Measurements from ENCODE around the gene PLB1.

PLB1 gene

DNA sequence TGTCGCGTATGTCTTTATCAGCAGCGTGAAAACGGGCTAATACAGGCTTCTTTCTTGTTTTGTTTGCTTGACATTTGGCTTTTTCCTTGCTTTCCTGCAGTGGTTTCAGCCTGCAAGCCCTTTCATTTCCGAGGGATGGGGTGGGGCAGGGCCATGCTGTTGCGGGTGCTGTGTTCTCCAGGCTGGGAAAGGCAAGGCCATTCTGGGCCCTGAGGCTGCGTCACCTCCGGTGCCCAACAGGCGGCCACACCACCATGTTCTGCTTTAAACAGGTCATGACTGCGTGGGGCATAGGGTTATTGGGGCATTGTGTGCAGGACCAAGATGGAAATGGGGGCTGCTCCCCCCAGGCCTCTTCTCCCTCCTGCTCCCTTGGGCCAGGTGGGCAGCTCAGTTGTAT, 38.6 kb upstream of the PLB1 start:
- no peak overlapping the region for H3K27ac ChIP-seq
- TF ChIP-seq, protein P1, sequence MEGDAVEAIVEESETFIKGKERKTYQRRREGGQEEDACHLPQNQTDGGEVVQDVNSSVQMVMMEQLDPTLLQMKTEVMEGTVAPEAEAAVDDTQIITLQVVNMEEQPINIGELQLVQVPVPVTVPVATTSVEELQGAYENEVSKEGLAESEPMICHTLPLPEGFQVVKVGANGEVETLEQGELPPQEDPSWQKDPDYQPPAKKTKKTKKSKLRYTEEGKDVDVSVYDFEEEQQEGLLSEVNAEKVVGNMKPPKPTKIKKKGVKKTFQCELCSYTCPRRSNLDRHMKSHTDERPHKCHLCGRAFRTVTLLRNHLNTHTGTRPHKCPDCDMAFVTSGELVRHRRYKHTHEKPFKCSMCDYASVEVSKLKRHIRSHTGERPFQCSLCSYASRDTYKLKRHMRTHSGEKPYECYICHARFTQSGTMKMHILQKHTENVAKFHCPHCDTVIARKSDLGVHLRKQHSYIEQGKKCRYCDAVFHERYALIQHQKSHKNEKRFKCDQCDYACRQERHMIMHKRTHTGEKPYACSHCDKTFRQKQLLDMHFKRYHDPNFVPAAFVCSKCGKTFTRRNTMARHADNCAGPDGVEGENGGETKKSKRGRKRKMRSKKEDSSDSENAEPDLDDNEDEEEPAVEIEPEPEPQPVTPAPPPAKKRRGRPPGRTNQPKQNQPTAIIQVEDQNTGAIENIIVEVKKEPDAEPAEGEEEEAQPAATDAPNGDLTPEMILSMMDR (conservative IDR thresholded peaks at IDR 0.05), result no peak; the same call in 1 of the 2 replicates
- TF ChIP-seq ZFX (IDR thresholded peaks at IDR 0.05), result no peak

DNA sequence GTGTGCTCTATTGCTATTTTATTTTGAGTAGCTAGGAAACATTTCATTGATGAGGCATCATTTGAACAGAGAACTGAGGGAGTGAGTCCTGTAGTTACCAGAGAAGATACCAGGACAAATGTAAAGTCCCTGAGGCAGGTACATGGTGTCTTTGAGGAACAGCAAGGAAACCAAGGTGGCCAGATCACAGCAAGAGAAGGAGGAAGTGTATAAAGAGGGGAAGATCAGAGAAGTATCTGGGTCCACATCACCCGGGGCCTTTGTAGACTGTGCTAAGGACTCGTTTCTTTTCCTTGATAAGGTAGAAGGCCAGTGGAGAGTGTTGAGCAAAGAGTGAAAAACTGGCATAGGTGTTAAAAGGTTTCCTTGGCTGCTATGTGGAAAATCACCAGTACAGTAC, 34.8 kb upstream of the PLB1 start:
- no peak overlapping the region for H3K27ac ChIP-seq
- TF ChIP-seq ZFX (IDR thresholded peaks at IDR 0.05), result no peak
- TF ChIP-seq, protein P1 (conservative IDR thresholded peaks at IDR 0.05), result no peak

DNA sequence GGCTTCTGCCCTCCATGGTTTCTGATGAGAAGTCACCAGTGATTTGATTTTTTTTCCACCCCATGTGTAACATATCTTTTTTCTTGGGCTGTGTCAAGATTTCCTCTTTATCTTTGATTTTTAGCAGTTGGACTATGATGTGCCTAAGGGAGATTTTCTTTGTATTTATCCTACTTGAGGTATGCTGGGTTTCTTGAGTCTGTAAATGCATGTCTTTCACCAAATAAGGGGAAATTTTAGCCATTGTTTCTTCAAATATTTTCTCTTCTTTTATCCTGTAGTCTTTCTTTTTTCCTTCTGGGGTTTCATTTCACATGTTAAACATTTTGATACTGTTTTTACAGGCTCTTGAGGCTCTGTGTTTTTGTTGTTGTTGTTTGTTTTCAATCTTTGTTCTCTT, 33.7 kb upstream of the PLB1 start:
- no peak overlapping the region for H3K27ac ChIP-seq
- no peak for TF ChIP-seq ZFX (IDR thresholded peaks at IDR 0.05)
- TF ChIP-seq, protein P1 (conservative IDR thresholded peaks at IDR 0.05), result no peak

DNA sequence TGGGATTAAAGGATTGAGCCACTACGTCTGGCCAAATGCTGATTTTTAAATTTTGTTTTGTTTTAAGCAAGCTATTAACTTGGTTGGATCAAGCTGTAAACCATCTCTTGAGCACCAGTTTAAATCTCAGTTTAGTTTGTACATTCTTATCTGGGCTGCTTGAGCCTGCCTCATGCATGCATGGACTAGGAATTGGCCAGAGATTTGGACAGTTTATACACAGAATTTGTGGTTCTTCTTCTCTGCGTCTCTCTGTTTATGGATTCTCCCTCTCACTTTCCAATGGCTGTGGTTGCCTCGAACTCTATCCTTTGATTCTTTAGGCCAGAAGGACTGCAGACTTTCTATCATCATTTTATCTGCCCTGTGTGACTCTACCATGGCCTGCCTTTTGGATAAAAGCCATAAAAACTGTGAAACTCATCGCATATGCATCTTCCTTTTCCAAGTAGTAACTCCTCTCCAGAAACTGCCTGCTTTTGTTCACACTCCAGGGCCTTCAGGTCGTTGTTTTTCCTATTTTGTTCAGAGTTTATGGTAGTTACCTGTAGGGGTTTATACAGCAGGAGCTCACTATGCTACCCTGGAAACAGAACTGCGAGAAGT, 32.5 kb upstream of the PLB1 start:
- H3K27ac ChIP-seq, result no peak overlapping the region
- TF ChIP-seq, protein P1 (conservative IDR thresholded peaks at IDR 0.05), result no peak
- no peak for TF ChIP-seq ZFX (IDR thresholded peaks at IDR 0.05)

DNA sequence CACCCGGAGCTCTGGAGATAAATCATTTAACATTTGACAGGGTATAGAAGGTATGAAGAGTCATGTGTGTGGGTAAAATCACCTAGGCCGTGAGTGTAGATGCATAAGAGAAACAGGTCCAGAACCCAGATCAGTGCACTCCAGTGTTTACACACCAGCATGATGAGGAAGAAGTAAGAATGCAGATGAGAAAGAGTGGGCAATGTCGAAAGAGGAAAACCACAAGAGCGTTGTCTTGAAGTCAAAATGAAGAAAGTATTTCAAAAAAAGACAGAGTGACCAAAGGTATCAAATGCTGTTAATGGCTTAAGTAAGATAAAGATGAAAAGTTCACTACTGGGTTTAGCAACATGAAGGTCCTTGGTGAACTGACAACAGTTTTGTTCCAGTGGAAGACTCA, 32.0 kb upstream of the PLB1 start:
- no peak for TF ChIP-seq ZFX (IDR thresholded peaks at IDR 0.05)
- TF ChIP-seq, protein P1 (conservative IDR thresholded peaks at IDR 0.05), result no peak
- no peak overlapping the region for H3K27ac ChIP-seq

DNA sequence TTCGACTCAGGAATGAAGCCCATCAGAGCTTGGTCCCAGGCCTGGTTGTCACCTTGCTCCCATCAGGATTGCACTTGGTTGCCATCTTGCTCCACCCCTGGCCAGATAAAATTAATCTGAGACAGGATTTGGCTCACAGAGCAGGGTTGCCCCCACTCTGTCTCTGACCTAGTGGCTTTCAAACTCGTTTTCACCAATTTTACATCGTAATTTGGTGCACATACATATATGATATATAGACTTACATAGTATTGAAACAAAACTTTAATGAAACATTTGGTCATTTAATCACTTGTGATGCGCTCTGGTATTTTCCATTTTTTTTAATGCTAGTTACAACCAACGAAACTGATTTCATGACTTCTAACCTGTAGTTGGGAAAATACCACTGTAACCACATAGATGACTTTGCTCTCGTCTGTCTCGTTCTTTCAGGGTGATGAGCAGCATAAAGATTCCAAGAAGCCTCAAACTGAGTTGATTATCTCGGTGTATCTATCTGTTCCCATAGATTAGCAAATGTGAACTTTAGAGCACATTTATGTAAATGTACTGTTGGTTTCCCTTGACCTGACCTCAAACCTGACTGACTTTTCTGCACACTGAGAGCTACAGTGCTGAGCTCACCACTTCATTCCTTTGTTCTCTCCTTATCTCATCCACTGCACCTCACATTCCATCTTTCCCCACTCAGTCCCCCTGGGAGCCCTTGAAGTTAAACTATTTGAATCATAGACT, 30.5 kb upstream of the PLB1 start:
- TF ChIP-seq, protein P1 (conservative IDR thresholded peaks at IDR 0.05), result no peak

DNA sequence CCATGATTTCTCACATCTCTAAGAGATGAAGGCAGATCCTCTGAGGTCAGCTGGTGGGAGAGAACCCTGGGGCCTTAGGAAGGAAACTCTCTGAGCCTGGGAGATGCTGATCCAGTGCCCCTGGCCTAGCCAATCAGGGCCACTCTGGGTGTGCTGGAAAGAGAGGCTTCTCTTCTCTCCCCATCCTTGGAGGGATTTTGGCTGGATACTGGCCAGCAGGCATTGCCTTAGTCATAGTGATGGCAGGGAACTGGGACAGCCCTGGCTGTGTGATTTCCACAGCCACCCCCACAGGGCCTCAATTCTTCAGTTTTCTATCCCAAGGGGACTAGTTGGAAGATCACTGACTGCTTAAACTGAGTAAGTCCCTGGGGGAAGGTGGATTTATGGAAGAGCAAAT, 26.6 kb upstream of the PLB1 start:
- H3K27ac ChIP-seq, result no peak overlapping the region
- no peak for TF ChIP-seq ZFX (IDR thresholded peaks at IDR 0.05)
- TF ChIP-seq, protein P1 (conservative IDR thresholded peaks at IDR 0.05), result no peak

More for the DNA sequence above, 30.5 kb upstream of the PLB1 start:
- no peak overlapping the region for H3K27ac ChIP-seq
